Midbrain (tissue), 1 donor: ENCODE data around the gene FGF12.

ENCODE experiments used
- DNase-seq: peaks from one replicate; lab custom pipeline; 2025; lab: John Stamatoyannopoulos, UW

The FGF12 gene

GRCh38 chr3:192685801-192686200 lies 41.5 kb downstream of the FGF12 start:
- DNase-seq, result no peak

DNA sequence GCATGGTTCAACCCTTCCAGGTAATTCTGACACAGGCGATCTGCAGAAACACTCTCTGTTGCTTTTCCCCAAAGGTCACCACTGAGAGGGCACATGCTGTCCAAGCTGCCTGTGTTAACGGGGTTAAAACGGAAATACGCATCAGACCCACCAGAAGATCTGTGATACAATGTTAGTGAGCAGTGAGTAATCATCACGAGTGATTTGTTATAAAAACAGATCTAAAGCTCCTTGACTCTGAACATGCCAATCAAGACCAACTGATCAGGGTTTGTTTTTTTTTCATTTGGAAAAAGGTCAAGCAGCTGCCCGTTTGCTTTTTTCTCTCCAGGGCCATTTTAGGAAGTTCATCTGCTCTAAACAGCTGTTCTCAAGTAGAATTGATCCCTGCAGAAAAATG lies 43.2 kb downstream of the FGF12 start:
- no peak for DNase-seq

- DNase-seq, result no peak
Measured at GRCh38 chr3:192675958-192676649, 51.2 kb downstream of the FGF12 start.

DNA sequence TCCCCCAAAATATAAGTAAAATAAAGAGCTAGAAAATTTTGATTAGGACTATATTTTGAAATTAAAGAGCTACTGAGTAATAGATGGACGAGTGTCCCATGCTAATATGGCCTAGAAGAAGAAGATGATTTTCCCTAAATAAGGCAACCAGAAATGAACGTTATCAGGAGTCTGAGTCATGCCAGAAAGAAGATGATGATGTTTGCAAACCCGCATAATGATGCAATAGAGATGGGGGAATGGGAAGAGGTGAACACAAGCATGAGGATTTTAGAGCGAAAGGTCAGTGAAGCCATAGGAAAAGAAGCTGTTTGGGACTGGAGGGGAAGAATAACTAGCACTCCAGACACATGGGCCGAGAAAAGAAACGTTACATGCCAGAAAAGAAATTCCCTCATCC lies 71.7 kb downstream of the FGF12 start:
- DNase-seq, result no peak

GRCh38 chr3:192655040-192655439 lies 72.3 kb downstream of the FGF12 start:
- no peak for DNase-seq

DNA sequence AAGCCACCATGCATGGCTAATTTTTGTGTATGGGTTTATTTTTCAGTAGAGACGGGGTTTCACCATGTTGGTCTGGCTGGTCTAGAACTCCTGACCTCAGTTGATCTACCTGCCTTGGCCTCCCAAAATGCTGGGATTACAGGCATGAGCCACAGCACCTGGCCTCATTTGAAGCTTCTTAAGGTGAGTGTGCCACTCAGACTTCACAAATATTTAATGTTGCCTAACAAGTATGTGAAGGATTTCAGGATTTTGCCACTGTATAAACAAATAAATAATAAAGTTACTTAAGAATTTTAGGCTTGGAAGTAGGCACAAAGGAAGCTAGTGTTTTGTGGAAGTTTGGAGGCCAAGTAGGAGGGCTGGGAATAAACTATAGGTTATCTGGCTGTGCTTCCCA lies 73.5 kb downstream of the FGF12 start:
- DNase-seq, result no peak

- DNase-seq, result no peak
Measured at GRCh38 chr3:192652727-192653126, 74.6 kb downstream of the FGF12 start.

GRCh38 chr3:192651836-192652512 lies 75.4 kb downstream of the FGF12 start:
- DNase-seq, result no peak

DNA sequence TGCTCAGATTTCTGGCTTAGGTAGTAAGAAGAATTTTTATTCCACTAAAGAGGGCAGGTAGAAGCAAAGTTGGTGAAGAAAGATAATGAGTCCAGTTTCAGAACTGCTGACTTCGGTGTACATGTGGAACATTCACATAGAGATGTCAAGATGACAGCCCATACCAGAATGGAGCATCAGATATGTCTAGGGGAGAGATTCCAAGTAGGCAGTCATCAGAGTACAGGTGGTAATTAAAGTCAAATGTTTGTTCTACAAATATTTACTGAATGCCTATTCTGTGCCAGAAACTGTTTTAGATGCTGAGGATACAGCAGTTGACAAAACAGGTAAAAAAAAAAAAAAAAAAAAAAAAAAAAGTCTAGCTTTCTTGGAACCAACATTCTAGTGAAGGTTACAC lies 81.9 kb downstream of the FGF12 start:
- DNase-seq, result no peak

- no peak for DNase-seq
Measured at GRCh38 chr3:192642651-192643050, 84.7 kb downstream of the FGF12 start.

DNA sequence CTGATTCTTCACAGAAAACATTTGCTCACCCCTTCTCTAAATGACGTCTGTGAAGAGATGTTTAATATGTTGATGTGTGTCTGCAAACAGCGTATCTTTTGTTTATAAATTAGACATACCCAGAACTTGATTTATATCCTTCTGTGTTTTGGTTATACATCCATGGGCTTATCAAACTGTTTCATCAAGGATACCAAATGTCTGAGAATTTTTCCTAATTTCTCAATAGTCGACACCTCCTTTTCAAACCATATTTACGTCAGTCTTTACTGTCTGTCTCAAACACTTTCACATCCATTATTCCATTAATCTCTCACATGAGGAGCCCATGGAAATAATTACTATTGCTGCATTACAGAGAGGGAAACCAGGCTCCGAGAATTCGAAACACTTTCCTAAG lies 85.4 kb downstream of the FGF12 start:
- DNase-seq, result no peak

GRCh38 chr3:192639987-192640386 lies 87.4 kb downstream of the FGF12 start:
- no peak for DNase-seq

DNA sequence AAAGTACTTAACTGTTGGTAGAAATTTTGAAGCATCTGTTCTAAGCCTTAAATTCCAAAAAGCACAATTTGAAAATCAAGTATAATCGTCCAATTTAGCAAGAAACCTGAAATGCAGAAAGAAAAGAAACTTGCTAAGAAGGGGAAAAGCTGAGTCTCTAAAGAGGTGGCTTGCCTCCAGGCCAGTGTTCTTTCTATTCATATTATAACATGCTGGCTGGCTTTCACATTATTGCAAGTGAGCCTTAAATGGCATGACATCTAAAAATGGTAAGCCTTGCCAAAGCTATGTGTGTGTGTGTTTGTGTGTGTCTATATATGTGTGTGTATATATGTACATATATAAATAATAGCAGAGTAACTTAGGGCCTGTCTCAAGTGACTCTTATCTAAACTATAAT lies 89.5 kb downstream of the FGF12 start:
- DNase-seq, result no peak

DNA sequence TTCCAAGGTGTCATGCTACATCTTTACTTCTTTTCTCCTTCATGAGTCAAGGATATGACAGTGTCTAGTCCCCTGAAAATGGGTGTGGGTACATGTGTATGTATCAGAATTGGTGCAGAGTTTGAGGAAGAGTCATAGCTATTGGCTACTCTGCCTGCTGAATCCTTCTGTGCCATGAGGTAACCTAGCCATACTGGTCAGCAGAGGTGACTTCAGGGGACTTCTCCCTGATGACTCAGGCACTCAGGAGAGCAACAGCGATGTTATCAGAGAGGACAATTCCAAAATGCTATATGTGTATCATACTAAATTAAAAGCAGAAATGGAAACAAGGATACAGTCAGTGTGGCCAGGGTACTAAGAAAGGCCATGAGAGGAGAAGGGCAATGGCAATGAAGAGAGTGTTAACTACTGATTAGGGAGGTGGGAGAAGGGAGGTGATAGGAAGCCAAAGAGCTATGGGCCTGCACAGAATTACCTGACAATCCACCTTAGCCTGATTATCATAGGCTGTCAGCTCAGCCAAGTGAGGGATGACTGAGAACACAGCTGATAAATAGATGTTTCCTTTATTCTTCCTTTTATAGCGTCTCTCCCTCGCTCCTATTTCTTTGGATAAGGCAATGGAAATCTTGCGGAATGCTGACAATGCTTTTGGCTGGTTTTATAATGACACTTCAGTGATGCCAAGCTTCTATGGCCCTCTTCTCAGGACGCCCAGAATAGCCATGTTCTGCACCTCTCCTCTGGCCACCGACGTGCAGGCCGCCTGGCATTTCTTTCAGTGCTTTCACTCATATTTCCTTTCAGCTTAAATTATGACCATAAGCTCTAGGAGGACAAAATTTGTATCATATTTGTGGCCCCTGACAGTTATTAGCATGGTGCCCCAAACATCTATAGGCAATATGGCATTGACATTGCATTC lies 90.6 kb downstream of the FGF12 start:
- no peak for DNase-seq

DNA sequence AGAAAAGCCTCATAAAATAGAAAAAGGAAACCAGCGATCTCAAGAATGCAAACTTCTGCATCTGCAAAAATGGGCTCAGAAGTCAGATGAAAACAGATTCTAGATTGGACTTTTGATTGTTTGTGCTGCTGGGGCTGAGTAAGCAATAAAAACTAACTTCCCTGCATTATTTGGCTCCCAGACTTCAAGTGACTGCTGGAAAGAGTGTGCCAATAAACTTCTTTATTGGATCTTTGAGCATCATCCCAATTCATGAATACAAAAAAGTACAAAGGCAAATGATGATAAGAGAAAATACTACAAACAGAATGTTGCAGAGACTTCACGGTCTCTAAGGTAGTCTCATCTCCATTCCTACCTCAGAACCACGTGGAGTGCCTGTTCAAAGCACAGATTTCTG lies 97.9 kb downstream of the FGF12 start:
- DNase-seq, result no peak

DNA sequence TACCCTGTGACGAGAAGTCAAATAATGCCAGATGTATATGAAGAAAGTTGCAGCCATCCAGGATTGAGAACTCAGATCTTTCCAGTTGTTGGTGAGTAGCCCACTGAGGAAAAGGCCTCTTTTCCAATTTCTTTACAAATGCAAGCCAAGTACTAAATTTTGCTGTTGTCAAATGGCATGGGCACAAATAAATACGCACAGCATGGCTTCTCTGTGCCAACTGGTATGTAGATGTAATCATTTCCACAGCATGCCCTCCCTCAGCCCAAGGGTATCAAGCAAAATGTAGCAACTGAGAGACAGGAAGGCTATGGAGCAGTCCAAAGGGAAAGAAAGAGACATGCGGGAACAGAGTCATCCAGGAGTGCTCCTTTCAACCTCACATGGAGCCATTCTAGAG lies 105.4 kb downstream of the FGF12 start:
- no peak for DNase-seq

DNA sequence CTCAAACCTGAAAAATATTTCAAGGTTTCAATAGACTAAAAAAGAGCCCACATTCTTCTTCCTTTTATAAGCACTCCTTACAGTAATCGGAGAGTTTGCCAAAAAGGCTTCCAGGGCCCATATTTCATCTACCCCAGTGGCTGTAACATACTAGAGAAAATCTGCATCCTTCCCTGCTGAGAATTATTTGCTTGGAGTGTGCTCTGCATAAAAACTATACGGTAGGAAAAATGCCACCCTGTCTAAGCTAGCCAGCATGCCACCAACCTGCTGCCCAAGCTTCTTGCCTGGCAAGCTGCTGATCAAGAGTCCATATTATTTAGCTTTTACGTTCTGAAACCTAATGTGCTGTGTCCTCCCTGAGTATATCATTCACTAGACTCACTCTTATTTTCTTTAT lies 107.1 kb downstream of the FGF12 start:
- no peak for DNase-seq

DNA sequence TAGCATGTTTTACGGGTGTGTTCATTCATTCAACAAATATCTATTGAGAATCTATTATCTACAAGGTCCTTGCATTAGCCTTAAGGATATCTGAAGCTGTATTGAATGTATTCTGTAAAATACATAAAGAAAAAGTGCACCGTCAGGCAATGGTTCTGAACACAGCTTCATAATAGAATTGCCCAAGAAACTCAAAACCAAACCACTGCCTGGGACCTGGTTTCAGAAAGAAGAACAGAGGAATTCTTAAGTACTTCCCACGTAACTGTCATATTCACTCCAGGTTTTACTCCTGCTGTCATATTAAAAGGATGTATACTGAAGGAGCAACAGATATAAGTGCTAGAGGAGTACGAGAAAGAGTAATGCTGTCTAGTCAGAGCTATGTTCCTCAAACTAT lies 115.9 kb downstream of the FGF12 start:
- DNase-seq, result no peak

DNA sequence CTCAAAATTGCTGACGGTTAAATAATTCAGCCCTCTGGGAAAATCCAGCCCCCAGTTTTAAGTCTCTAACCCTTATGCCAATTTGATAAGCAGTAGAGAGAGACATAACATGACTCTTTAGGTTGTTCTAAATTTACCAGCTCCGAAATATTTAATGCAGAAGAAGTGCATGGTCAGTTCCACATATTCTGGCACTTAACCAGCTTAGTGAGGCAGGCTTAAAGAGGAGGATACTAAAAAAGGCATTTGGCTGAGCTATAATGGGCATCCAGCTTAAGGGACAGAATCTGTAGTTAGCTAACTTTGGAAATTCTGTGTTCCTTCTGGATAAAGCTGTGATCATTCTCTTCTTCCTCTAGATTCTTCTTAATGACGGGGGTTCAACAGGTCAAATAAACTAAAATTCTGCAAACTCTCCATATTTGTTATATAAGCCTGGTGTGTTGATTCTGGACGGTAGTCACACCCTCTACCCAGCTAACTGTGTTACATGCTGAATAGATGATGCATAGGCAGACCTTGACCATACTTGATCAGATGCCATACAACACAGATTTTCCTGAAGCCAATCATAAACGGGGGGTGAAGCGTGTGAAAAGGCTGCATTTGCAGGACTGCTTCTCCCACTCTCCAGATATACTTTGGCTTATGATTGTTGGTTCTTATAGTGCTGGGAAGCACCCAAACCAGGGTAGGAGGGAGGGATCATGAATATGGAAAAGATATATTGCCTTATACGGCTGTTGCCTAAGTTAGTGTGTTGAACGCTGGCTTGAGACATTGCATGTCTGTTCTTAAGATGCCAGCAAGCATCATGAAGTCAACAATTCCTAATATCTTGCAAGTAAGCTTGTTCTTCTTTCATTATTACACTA lies 118.4 kb downstream of the FGF12 start:
- no peak for DNase-seq

DNA sequence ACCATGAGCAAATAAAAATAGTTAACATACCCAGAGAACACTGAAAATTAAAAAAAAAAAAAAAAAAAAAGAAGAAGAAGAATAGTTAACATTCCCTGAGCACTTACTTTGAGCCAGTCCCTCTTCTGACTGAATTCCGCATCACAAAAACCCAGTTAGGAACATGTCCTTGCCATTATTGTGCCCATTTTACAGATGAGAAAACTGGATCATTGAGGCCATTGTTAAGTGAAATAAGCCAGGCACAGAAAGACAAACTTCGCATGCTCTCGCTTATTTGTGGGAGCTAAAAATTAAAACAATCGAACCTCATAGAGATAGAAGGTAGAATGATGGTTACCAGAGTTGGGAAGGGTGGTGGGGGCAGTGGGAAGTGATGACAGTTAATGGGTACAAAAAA lies 119.5 kb downstream of the FGF12 start:
- DNase-seq, result no peak

DNA sequence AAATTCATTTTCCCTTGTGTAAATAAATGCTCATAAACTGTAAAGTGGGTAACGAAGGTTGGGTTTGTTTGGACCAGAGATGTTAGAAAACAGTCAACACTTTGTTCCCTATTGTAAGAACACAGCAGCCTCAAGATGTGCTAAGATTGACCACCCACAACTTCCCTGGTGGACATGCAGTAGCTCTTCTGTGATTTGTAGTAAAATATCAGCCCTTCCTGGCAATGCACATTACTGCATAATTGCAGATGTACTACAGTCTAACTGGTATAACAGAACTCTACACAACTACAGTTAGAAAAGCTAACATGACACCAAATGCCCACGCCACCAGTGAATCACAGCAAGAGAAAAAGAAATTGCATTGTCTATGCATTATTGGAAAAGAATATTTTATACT lies 129.4 kb downstream of the FGF12 start:
- no peak for DNase-seq

DNA sequence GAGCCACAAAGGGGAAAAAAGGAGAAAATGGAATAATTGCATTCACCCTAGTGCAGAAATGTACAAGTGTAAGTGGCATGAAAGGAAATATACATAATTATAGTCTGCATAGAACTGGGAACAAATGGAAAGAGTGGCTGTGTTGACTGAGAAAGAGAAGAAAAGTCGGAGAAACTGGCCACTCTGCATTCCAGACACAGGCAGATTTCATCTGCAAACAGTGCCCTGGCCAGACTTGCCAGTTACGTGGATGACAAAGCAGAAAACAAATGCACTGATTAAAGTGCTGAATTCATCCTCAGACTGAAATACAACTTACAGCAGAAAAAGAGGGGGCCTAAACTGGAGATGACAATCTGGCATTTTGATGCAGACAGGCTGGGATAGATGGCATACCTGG lies 129.8 kb downstream of the FGF12 start:
- DNase-seq, result no peak
